GM19468 (cell line): ENCODE results near the gene RTN4RL2.

ENCODE experiments used
- ATAC-seq: cut with Tn5 transposase; IDR thresholded peaks from one replicate; pipeline ENCODE4 v1.9.1; 2021; ENCODE audit warnings: mild to moderate bottlenecking, moderate library complexity, moderate number of reproducible peaks; ENCODE audit not compliant: unreplicated experiment; ENCODE audit errors: extremely low read depth

Gene RTN4RL2

DNA sequence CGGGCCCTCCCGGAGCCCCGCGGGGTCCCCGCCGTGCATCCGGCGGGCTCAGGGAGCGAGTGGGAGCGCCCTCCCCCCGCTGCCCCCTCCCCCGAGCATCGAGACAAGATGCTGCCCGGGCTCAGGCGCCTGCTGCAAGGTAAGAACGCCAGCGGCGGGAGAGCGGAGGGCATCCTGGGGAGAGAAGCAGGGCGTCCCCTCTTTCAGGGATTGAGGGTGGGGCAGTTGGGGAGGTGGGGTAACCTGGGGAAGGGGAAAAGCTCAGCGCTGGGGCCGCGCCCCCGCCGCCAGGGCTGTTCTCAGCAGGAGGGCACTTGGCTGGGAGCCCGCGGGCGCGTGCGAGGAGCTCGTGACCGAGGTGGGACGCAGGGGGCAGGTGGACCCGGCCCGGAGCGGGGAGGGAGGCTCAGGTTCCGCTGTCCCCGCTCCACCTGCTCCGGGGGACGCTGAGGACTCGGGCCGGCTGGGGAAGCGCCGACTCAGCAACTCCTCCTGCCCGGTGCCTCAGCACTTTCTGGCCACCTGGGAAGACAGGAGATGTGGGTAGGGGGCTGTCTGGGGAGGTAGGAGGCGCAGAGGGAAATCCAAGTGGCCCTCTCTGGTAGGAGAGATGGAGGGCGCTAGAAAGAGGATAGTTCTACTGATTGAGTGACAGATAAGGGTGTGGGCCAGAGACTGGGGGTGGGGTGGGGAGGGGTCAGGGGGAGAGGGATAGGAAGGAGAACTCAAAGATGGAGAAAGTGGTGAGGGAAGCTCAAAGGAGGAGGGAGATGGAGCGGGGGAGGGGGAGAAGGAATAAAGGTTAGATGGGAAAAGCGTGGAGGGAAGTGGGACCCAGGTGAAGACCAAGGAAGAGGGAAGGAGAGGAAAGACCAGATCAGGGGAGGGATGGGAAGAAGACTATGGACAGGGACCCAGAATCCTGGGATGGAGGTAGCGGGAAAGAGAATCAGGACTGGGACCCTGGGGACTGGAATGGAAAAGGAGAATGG, 726 bp downstream of the RTN4RL2 start:
- no peak for ATAC-seq

GRCh38 chr11:57461841-57462489, 1.6 kb downstream of the RTN4RL2 start:
- no peak for ATAC-seq

DNA sequence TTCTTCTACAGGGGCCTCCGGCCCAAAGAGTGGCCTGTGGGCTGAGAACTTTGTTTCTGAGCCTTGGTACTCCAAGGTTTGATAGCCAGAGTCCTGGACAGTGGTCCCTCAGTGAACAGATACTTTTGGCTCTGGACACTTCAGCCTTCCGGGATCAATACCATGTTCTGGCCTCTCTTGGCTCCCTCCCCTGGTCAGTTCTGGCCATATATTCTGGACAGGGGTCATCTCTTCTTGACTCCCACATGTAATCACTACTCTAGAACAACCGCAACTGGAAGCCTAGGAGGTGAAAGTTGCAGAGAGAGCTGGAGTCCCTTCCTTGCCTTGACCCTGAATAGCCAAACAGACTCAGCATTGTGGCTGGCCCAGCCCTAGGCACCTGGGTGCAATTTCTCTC, 2.3 kb downstream of the RTN4RL2 start:
- ATAC-seq, result no peak

- no peak for ATAC-seq
Observed at GRCh38 chr11:57463671-57464538, 3.6 kb downstream of the RTN4RL2 start.

DNA sequence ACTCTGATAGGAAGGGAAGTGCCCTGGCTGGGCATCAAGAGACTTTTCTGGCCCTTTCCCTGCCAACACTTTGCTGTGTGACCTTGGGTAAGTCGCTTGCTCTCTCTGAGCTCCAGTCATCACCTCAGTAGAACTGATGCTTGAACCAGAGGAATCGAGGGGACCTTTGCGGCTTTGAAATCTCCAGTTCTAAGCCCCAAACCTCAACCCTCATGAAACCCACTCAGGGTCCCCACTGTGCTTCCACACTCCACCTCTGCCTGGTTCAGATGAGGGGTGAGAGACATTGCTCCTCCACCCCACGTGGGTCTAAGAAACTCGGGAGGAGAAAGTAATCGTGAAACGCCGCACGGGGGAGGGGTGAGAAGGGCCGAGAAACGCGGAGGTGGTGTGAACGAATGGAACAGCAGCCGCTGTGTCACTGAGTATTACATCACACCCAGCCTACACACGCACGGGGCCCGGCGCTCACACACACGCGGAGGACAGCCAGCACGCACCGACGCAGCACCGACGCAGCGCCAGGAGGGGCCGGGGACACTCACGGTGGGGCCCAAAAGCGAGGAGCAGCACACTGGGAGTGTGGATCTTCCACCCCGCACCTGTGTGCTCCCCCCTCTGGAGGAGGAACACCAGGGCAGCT, 4.3 kb downstream of the RTN4RL2 start:
- no peak for ATAC-seq

DNA sequence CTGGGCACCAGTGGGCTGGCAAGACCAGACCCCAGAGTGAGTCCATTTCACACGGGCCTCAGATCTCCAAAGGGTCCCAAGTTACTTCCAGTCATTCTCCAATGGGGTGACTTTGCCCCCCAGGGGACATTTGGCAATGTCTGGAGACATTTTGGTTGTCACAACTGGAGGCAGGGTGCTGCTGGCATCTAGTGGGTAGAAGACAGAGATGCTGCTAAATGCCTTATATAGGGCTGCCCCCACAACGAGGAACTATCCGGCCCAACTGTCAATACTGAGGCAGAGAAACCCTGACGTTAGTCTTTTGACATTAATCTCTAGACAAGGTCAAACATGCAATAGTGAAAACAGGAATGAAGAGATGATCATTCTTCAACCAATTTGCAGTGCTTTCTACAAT, 6.4 kb downstream of the RTN4RL2 start:
- no peak for ATAC-seq

- ATAC-seq, result no peak
Observed at GRCh38 chr11:57467508-57468157, 7.3 kb downstream of the RTN4RL2 start.

- no peak for ATAC-seq
Observed at GRCh38 chr11:57468276-57468675, 7.9 kb downstream of the RTN4RL2 start.

GRCh38 chr11:57469268-57469667, 8.9 kb downstream of the RTN4RL2 start:
- ATAC-seq, result no peak

GRCh38 chr11:57471496-57471895, 11.2 kb downstream of the RTN4RL2 start:
- ATAC-seq, result no peak

DNA sequence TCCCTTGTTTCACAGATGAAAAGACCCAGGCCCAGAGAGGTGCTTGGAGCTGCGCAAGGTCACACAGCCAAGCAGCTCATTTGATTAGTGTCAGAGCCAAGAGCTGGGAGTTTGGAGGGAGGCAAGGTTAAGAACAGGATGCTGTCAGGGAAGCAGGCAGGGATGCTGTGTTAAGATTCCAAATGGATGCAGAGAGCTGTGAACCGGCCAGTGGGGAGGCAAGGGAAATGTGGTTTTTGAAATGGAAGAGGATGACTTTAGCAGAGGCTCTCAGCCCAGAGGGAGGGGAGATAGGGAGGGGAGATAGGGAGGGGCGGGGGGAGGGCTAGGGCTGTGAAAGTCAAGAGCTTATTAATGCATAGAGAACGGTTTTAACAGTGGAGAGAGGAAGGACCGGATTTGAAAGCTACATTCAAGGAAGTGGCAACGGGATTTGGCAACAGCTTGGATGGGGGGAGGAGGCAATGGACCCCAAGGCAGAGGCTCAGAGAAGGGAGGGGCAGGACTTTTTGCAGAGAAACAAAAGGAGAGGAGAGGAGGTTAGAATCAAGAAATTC, 13.0 kb downstream of the RTN4RL2 start:
- ATAC-seq, result no peak

GRCh38 chr11:57474017-57474802, 13.9 kb downstream of the RTN4RL2 start:
- ATAC-seq, result no peak

- no peak for ATAC-seq
Observed at GRCh38 chr11:57474803-57475115, 14.4 kb downstream of the RTN4RL2 start.

GRCh38 chr11:57475191-57475590, 14.9 kb downstream of the RTN4RL2 start:
- ATAC-seq, result no peak

DNA sequence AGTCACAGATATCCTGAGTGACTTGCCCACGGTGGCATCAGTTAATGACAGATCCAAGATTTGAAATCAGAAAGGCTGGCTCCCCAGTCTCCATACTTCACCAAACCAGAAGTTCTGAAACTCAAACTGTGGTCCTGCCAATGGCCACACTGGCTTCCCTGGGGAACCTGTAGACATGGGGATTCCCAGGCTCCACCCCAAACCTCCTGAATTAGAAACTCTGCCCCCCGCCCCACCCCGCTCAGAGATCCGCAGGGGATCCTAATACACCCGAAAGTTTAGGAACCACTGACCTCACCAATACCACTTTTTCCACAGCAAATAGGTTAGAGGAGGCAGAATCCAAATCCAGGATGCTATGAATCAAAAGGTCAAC, 15.3 kb downstream of the RTN4RL2 start:
- no peak for ATAC-seq

GRCh38 chr11:57476047-57476756, 15.9 kb downstream of the RTN4RL2 start:
- ATAC-seq, result no peak

GRCh38 chr11:57476757-57477506, 16.6 kb downstream of the RTN4RL2 start:
- ATAC-seq, result peak; percentile 41
